ENCODE data around the gene TMEM253.

DNA sequence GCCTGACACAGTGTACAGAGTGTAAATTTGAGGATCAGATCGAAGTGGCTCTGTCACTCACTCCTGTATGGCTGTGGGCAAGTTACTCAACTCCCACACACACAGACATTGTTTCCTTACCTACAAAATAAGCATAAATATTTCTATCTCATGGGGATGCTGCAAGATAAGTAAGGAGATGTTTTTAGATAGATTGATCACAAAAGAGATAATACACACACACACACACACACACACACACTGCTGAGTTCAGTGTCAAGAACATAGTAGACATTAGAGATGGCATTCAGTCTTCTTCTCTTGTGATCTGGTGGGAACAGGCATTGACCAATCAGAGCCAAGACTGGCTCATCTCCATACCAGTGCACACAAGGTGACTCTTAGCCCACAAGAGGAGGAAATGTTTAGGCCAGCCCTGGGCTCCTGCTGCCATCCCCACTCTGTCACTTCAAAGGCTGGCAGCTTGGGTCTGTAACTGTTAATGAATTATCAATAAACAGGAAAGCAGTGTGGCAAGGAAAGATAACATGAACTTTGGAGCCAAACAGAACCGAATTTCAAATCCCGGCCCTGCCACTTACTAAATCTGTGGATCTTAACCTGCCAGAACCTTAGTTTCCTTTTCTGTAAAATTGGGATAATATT, 46.6 kb upstream of the TMEM253 start:
- TF ChIP-seq TARDBP (IDR thresholded peaks at IDR 0.05) (no peak), BHLHE40 (IDR thresholded peaks at IDR 0.05; ENCODE audit: borderline replicate concordance) (no peak), FOXA1 (IDR thresholded peaks at IDR 0.05) (no peak)

All from HEK293T (cell line).